Skeletal muscle satellite cell (primary cell): ENCODE data around the gene TPD52L1.

Experiments used
- H3K27me3 ChIP-seq: 2 replicates; pipeline ENCODE4 v1.7.0; 2013; ENCODE audit warnings: low read length; ENCODE audit not compliant: control insufficient read depth, insufficient read depth
- H3K36me3 ChIP-seq: 2 replicates; pipeline ENCODE4 v1.7.0; 2013; ENCODE audit warnings: mild to moderate bottlenecking, control low read depth, low read length; ENCODE audit not compliant: insufficient read depth
- H3K4me1 ChIP-seq: 2 replicates; pipeline ENCODE4 v1.7.0; 2013; ENCODE audit warnings: low read length; ENCODE audit not compliant: control insufficient read depth, insufficient read depth
- H3K4me2 ChIP-seq: 2 replicates; pipeline ENCODE4 v1.7.0; 2013; ENCODE audit warnings: mild to moderate bottlenecking, low read length
- H3K4me3 ChIP-seq: 2 replicates; pipeline ENCODE4 v1.7.0; 2013; ENCODE audit warnings: low read length
- H3K9ac ChIP-seq: 2 replicates; pipeline ENCODE4 v1.7.0; 2013; ENCODE audit warnings: mild to moderate bottlenecking, low read depth, low read length, moderate library complexity
- H3K9me3 ChIP-seq: replicated peaks from 2 replicates; pipeline ENCODE4 v1.7.0; 2013; ENCODE audit warnings: mild to moderate bottlenecking, control low read depth, low read length

The TPD52L1 gene

GRCh38 chr6:125231133-125231532 is 77.6 kb downstream of the TPD52L1 start:
- no peaks in the 10 kb centered on the region for H3K9me3 ChIP-seq

GRCh38 chr6:125231574-125232343 is 78.2 kb downstream of the TPD52L1 start:
- H3K4me2 ChIP-seq = no peak overlapping the region
- H3K27me3 ChIP-seq = no peaks in the 10 kb centered on the region
- H3K9ac ChIP-seq = no peak overlapping the region
- H3K4me3 ChIP-seq = no peak overlapping the region
- H3K9me3 ChIP-seq = no peaks in the 10 kb centered on the region
- no peaks in the 10 kb centered on the region for H3K4me1 ChIP-seq
- H3K36me3 ChIP-seq = no peaks in the 10 kb centered on the region

More at GRCh38 chr6:125231133-125231532, 77.6 kb downstream of the TPD52L1 start:
- no peak overlapping the region for H3K4me2 ChIP-seq
- H3K9ac ChIP-seq = no peak overlapping the region
- H3K4me1 ChIP-seq = no peaks in the 10 kb centered on the region
- no peaks in the 10 kb centered on the region for H3K36me3 ChIP-seq
- no peak overlapping the region for H3K4me3 ChIP-seq
- no peaks in the 10 kb centered on the region for H3K27me3 ChIP-seq

DNA sequence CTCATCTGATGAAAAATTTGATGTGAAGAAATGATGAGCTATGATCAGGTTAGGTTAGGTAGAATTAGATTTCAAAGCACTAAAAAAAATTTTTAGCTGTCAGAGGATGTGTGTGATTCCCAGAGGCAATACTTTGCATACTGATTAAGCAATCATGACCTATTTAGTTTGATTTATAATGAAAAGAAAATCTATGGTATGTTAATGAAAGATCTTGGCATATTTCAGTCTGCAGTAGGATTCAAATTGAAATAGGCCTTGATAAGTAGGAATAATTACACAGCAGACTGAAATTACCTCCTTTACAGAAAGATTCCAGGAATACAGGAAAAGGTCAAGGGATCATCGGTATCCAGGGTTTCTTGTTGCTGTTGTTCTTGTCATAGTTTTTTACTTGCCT is 78.9 kb downstream of the TPD52L1 start:
- H3K36me3 ChIP-seq = no peaks in the 10 kb centered on the region
- no peak overlapping the region for H3K9ac ChIP-seq
- H3K27me3 ChIP-seq = no peaks in the 10 kb centered on the region
- H3K4me1 ChIP-seq = no peaks in the 10 kb centered on the region
- H3K4me3 ChIP-seq = no peak overlapping the region
- no peaks in the 10 kb centered on the region for H3K9me3 ChIP-seq
- no peak overlapping the region for H3K4me2 ChIP-seq

DNA sequence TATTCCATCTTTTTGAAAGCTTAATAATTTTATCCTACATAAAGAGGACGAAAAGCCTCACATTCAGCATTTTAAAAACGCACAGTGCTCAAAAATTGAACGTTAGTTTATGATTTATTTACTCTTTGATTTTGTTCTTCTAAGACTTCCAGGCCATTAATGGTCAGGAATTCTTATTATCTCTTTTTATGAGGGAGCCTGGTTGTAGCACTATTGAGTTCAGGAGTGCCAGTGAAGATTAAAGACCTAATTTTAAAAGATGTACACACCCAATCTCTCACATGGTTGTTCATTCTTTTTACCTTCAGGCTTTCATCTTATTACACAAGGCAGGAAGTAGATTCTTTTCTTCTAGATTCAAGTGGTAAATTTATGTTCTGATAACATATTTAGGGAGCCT is 79.6 kb downstream of the TPD52L1 start:
- H3K4me1 ChIP-seq = no peaks in the 10 kb centered on the region
- no peaks in the 10 kb centered on the region for H3K27me3 ChIP-seq
- no peak overlapping the region for H3K4me3 ChIP-seq
- H3K9me3 ChIP-seq = no peaks in the 10 kb centered on the region
- H3K4me2 ChIP-seq = no peak overlapping the region
- H3K9ac ChIP-seq = no peak overlapping the region
- H3K36me3 ChIP-seq = no peaks in the 10 kb centered on the region

- H3K27me3 ChIP-seq = no peaks in the 10 kb centered on the region
- no peaks in the 10 kb centered on the region for H3K9me3 ChIP-seq
- H3K9ac ChIP-seq = no peak overlapping the region
- no peaks in the 10 kb centered on the region for H3K4me1 ChIP-seq
- H3K36me3 ChIP-seq = no peaks in the 10 kb centered on the region
- no peak overlapping the region for H3K4me2 ChIP-seq
- no peak overlapping the region for H3K4me3 ChIP-seq
These were observed 83.2 kb downstream of the TPD52L1 start for GRCh38 chr6:125236536-125237327.

DNA sequence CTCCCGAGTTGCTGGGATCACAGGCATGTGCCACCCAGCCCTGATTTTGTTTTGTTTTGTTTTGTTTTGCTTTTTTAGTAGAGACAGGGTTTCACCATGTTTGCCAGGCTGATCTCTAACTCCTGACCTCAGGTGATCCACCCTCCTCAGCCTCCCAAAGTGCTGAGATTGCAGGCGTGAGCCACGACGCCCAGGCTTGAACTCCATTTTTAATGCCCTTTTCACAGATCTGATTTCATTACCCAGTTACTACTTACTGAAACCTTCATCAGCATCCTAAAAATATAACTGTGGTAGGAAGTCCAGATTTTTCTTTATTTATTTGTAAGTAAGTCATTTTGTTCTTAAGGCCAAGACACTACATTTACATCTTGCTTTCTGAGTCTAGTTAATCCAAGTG is 84.2 kb downstream of the TPD52L1 start:
- no peaks in the 10 kb centered on the region for H3K9me3 ChIP-seq
- H3K36me3 ChIP-seq = no peaks in the 10 kb centered on the region
- H3K4me3 ChIP-seq = no peak overlapping the region
- H3K27me3 ChIP-seq = no peaks in the 10 kb centered on the region
- no peak overlapping the region for H3K4me2 ChIP-seq
- no peak overlapping the region for H3K9ac ChIP-seq
- no peaks in the 10 kb centered on the region for H3K4me1 ChIP-seq

DNA sequence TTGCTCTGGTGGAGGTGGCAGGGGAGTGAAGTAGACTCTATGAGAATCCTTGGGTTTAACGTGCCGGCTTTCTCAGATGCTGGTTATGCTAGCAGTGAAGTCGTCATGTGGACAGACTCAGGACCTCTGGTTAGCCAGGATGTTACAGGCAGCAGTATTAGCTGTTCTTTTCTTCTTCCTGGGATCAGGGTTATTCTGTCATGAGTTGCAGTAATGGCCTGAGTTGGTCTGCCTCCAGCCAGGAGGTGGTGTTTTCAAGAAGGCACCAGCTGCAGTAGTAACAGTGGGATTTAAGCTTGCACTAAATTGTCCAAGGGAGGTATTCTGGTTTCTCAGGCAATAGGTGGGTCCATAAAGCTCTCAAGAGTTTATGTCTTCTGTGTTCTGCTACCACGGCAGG is 91.5 kb downstream of the TPD52L1 start:
- no peaks in the 10 kb centered on the region for H3K27me3 ChIP-seq
- H3K4me1 ChIP-seq = no peaks in the 10 kb centered on the region
- H3K4me3 ChIP-seq = no peak overlapping the region
- no peak overlapping the region for H3K4me2 ChIP-seq
- no peaks in the 10 kb centered on the region for H3K36me3 ChIP-seq
- no peak overlapping the region for H3K9ac ChIP-seq
- H3K9me3 ChIP-seq = no peaks in the 10 kb centered on the region

- Histone ChIP-seq H3K9ac (no peak overlapping the region), H3K4me1 (no peaks in the 10 kb centered on the region), H3K36me3 (no peaks in the 10 kb centered on the region), H3K9me3 (no peaks in the 10 kb centered on the region), H3K4me2 (no peak overlapping the region), H3K27me3 (no peaks in the 10 kb centered on the region), H3K4me3 (no peak overlapping the region)
These were observed 92.1 kb downstream of the TPD52L1 start for GRCh38 chr6:125245523-125246264.

DNA sequence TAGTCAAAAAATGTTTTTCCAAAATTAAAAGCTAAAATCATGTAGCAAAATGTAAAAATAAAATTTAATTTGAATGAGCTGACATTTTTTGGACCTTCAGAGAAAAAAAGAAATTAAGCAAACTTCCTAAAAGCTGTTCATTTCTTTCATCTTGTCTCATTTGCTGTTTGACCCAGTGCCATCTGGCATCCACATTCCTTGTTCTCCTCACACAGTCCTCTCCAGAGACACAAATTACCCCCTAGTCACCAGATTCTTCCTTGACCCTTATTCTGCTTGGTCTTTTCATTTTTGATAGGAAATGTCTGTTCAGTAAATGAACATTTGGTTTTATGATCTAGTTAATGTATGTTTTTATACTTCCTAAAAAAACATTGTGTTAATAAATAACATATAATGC is 93.0 kb downstream of the TPD52L1 start:
- Histone ChIP-seq H3K4me1 (peaks cover 5% of the 10 kb centered on the region), H3K9ac (no peak overlapping the region), H3K9me3 (no peaks in the 10 kb centered on the region), H3K27me3 (no peaks in the 10 kb centered on the region), H3K36me3 (no peaks in the 10 kb centered on the region), H3K4me2 (no peak overlapping the region), H3K4me3 (no peak overlapping the region)

- Histone ChIP-seq H3K27me3 (no peaks in the 10 kb centered on the region), H3K4me1 (peaks cover 20% of the 10 kb centered on the region), H3K9me3 (no peaks in the 10 kb centered on the region), H3K4me2 (no peak overlapping the region), H3K9ac (no peak overlapping the region), H3K36me3 (no peaks in the 10 kb centered on the region), H3K4me3 (no peak overlapping the region)
These were observed 94.6 kb downstream of the TPD52L1 start for GRCh38 chr6:125248136-125248535.

GRCh38 chr6:125250511-125250910 is 96.9 kb downstream of the TPD52L1 start:
- Histone ChIP-seq H3K4me3 (no peak overlapping the region), H3K36me3 (no peaks in the 10 kb centered on the region), H3K9me3 (no peaks in the 10 kb centered on the region), H3K9ac (no peak overlapping the region), H3K4me1 (peaks cover 33% of the 10 kb centered on the region), H3K27me3 (no peaks in the 10 kb centered on the region), H3K4me2 (no peak overlapping the region)
